ENCODE data around the gene ARID1B.

GRCh38 chr6:156881687-156882629 is 104.8 kb downstream of the ARID1B start:
- TF ChIP-seq EZH2 (IDR thresholded peaks at IDR 0.05; ENCODE audit: borderline replicate concordance, insufficient read depth, low read depth, low read length, poor library complexity, severe bottlenecking) (no peak), CTCF (IDR thresholded peaks at IDR 0.05) (no peak)
